Glomerular visceral epithelial cell (primary cell): Measurements from ENCODE around the gene SNX9.
"Not testable (repeated sequence)": the region's sequence is repeated elsewhere in the genome, so short reads cannot be mapped to it uniquely, and the experiment has no call there.

ENCODE experiments used
- DNase-seq: peaks from one replicate; pipeline ENCODE4 v3.0.0-alpha.2; 2016; ENCODE audit errors: extremely low spot score

Gene SNX9

GRCh38 chr6:157831424-157832249 lies 8.6 kb downstream of the SNX9 start:
- DNase-seq = no peak

- DNase-seq = peak; percentile 38
These were observed 9.4 kb downstream of the SNX9 start for GRCh38 chr6:157832250-157832967.

- DNase-seq = peak; percentile 15
These were observed 11.5 kb downstream of the SNX9 start for GRCh38 chr6:157834549-157834948.

- no peak for DNase-seq
These were observed 15.8 kb downstream of the SNX9 start for GRCh38 chr6:157838718-157839430.

- DNase-seq = no peak
These were observed 16.6 kb downstream of the SNX9 start for GRCh38 chr6:157839606-157840005.

GRCh38 chr6:157840261-157840660 lies 17.2 kb downstream of the SNX9 start:
- DNase-seq = no peak

GRCh38 chr6:157840776-157841175 lies 17.7 kb downstream of the SNX9 start:
- peak; percentile 44 for DNase-seq

GRCh38 chr6:157841211-157841840 lies 18.3 kb downstream of the SNX9 start:
- DNase-seq = peak; percentile 42

GRCh38 chr6:157842212-157842611 lies 19.2 kb downstream of the SNX9 start:
- no peak for DNase-seq

GRCh38 chr6:157844196-157844595 lies 21.1 kb downstream of the SNX9 start:
- not testable (repeated sequence) for DNase-seq

GRCh38 chr6:157845493-157846259 lies 22.6 kb downstream of the SNX9 start:
- DNase-seq = no peak

- DNase-seq = no peak
These were observed 24.8 kb downstream of the SNX9 start for GRCh38 chr6:157847846-157848245.

GRCh38 chr6:157848693-157849092 lies 25.6 kb downstream of the SNX9 start:
- DNase-seq = no peak

GRCh38 chr6:157849288-157850017 lies 26.4 kb downstream of the SNX9 start:
- no peak for DNase-seq

- no peak for DNase-seq
These were observed 27.0 kb downstream of the SNX9 start for GRCh38 chr6:157850030-157850429.

- no peak for DNase-seq
These were observed 30.2 kb downstream of the SNX9 start for GRCh38 chr6:157853018-157853805.

- DNase-seq = no peak
These were observed 31.0 kb downstream of the SNX9 start for GRCh38 chr6:157853902-157854502.

GRCh38 chr6:157855325-157855724 lies 32.3 kb downstream of the SNX9 start:
- no peak for DNase-seq

- DNase-seq = not testable (repeated sequence)
These were observed 32.8 kb downstream of the SNX9 start for GRCh38 chr6:157855804-157856203.
